ENCODE results near the gene PALLD. TPM values are rescaled to one million over a fixed set of nuclear protein-coding genes. Genes with fewer than 3 reads are reported as not detected.

The PALLD gene
- total and polyA plus RNA-seq, 2 of the 8 experiments (the other 6 are each of a cell fraction or from before 2014, with no cell fraction given): 10.5 to 25.0 TPM

DNA sequence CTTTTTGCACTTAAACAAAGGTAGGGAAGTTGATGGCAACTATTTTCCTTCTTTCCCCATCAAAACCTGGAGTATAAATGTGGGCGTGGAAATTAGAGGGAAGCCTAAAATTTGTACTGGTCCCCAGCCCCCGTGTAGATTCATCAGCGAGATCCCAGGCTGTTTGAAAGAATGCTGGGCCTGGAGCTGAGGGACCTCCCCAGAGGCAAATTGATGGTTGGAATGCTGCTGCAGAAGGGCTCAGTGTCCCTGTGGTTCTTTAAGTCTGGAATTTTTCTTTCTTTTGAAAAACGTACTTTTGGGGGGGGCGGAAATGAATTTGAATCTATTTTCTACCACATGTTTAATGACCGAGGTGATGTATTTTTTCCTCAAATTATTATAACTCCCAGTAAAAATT, 316.0 kb downstream of the PALLD start:
- no peak overlapping the region for H4K91ac ChIP-seq (replicated peaks; ENCODE audit: insufficient read length, low read length)
- POLR2A ChIA-PET (ENCODE audit: partially characterized antibody): interaction anchor here (1.0 to 1.6 kb wide), 2 partner anchors 10 to 19 kb away, joined by 3 to 4 read pairs; no protein-coding TSS in a partner anchor
- H3K27me3 ChIP-seq (replicated peaks in 1 of 4; ENCODE audit: control insufficient read depth in 3 of 4, extremely low read depth in 1 of 4, insufficient read depth in 3 of 4, low read length in 3 of 4): no peaks in the 10 kb centered on the region
- DNase-seq (ENCODE audit: low read depth in 1 of 2, low spot score in 2 of 2) (no peak), FAIRE-seq (no peak)
- no peak overlapping the region for H4K5ac ChIP-seq (ENCODE audit: insufficient read length, low read depth, low read length)
- H2AFZ ChIP-seq (ENCODE audit: low read length): no peak overlapping the region
- no peak overlapping the region for H2BK12ac ChIP-seq (ENCODE audit: low read depth, low read length)
- no peak overlapping the region for H2BK20ac ChIP-seq (ENCODE audit: low read length)
- no peaks in the 10 kb centered on the region for H3K79me2 ChIP-seq (ENCODE audit: control insufficient read depth in 1 of 2, insufficient read depth in 2 of 2, low read length in 2 of 2)
- no peaks in the 10 kb centered on the region; the same call in 1 of the 2 replicates for H3K23me2 ChIP-seq (ENCODE audit: low read depth, low read length)
- H4K8ac ChIP-seq (ENCODE audit: extremely low read depth, insufficient read depth, low read length): no peak overlapping the region
- TF ChIP-seq EGR1 (IDR thresholded peaks at IDR 0.05; ENCODE audit: borderline replicate concordance, low read depth, low read length) (no peak), CTBP2 (IDR thresholded peaks at IDR 0.05; ENCODE audit: borderline replicate concordance, insufficient read depth, insufficient read length, low read length) (no peak), HDAC2 (IDR thresholded peaks at IDR 0.05; ENCODE audit: borderline replicate concordance in 1 of 2, low read depth in 2 of 2, low read length in 2 of 2) (no peak), TBP (IDR thresholded peaks at IDR 0.05; ENCODE audit: low read depth, low read length) (0 out of 2 replicates have a peak, but pooled peaks have one; percentile 18), SUZ12 (IDR thresholded peaks at IDR 0.05; ENCODE audit: low read length) (no peak), POU5F1 (IDR thresholded peaks at IDR 0.05; ENCODE audit: low read depth, low read length) (no peak), TCF12 (IDR thresholded peaks at IDR 0.05; ENCODE audit: low read depth, low read length) (no peak), SP1 (IDR thresholded peaks at IDR 0.05; ENCODE audit: low read depth, low read length) (no peak), TAF7 (optimal IDR thresholded peaks at IDR 0.05; ENCODE audit: borderline replicate concordance, low read depth, low read length) (no peak), TEAD4 (IDR thresholded peaks at IDR 0.05; ENCODE audit: low read depth, low read length) (peak; percentile 67), RNF2 (IDR thresholded peaks at IDR 0.05; ENCODE audit: borderline replicate concordance, low read depth, low read length, missing control alignments, poor library complexity, severe bottlenecking) (no peak)
- H3K4me3 ChIP-seq (ENCODE audit: extremely low read depth in 1 of 4, insufficient read depth in 2 of 4, low read depth in 3 of 4, low read length in 4 of 4): no peak overlapping the region
- no peak overlapping the region for H3K27ac ChIP-seq (ENCODE audit: low read depth, low read length)
- H3K4me2 ChIP-seq (ENCODE audit: insufficient read depth in 1 of 2, low read depth in 2 of 2, low read length in 2 of 2): no peak overlapping the region
- WGBS, 2 experiments (ENCODE audit: extremely low coverage in 1 of 2, insufficient coverage in 1 of 2, insufficient read length in 1 of 2, insufficient replicate concordance in 2 of 2, low coverage in 1 of 2, low lambda C conversion rate in 2 of 2, missing lambda C conversion rate in 1 of 2): 59% methylated on average over 6 of the region's 6 CpGs; no CpG with 5 or more reads in 1 of the 2 experiments
- no peak overlapping the region for H3K4ac ChIP-seq (replicated peaks; ENCODE audit: insufficient read length, low read depth, low read length)
- no peak overlapping the region for H2AK5ac ChIP-seq (ENCODE audit: low read depth, low read length)
- no peak overlapping the region for H2BK120ac ChIP-seq (replicated peaks; ENCODE audit: low read depth, low read length)
- H3K23ac ChIP-seq (ENCODE audit: insufficient read length): no peak overlapping the region
- H3K14ac ChIP-seq (ENCODE audit: insufficient read length): no peak overlapping the region
- H2BK15ac ChIP-seq (ENCODE audit: low read length): no peak overlapping the region
- no peaks in the 10 kb centered on the region for H4K20me1 ChIP-seq (replicated peaks in 1 of 2; ENCODE audit: control insufficient read depth in 1 of 2, insufficient read depth in 2 of 2, low read length in 2 of 2)
- H3K9me3 ChIP-seq (ENCODE audit: insufficient read depth in 2 of 2, low read depth in 1 of 2, low read length in 1 of 2): no peaks in the 10 kb centered on the region
- no peak overlapping the region for H3K9ac ChIP-seq (replicated peaks in 1 of 4; ENCODE audit: extremely low read depth in 1 of 4, low read depth in 3 of 4, low read length in 3 of 4)
- H3K56ac ChIP-seq (replicated peaks; ENCODE audit: insufficient read length, low read depth, low read length): no peak overlapping the region
- CTCF ChIA-PET (ENCODE audit: partially characterized antibody): interaction anchor here (0.7 to 1.6 kb wide), 5 partner anchors 16 to 30 kb away, joined by 3 to 5 read pairs (median 4); no protein-coding TSS in a partner anchor
- H3K36me3 ChIP-seq (ENCODE audit: control insufficient read depth in 2 of 4, insufficient read depth in 4 of 4, low read length in 3 of 4): no peaks in the 10 kb centered on the region
- H3K18ac ChIP-seq (ENCODE audit: extremely low read depth, low read length): no peak overlapping the region
- H3K79me1 ChIP-seq (ENCODE audit: low read depth, low read length): no peaks in the 10 kb centered on the region
- H2BK5ac ChIP-seq (ENCODE audit: low read depth, low read length): no peak overlapping the region
- peaks cover 0 to 17% (median 11%) of the 10 kb centered on the region in 4 experiments; a peak in 4 of 7 replicates for H3K4me1 ChIP-seq (replicated peaks in 1 of 4; ENCODE audit: control insufficient read depth in 3 of 4, insufficient read depth in 4 of 4, low read length in 3 of 4)

Measured in H1 (cell line).